BE2C (cell line): ENCODE data around the gene MCM9.
"Not testable (repeated sequence)": the region's sequence is repeated elsewhere in the genome, so short reads cannot be mapped to it uniquely, and the experiment has no call there.

ENCODE experiments used
- DNase-seq: peaks from one replicate; pipeline ENCODE4 v3.0.0-alpha.2; 2020
- H3K27me3 ChIP-seq: fragments of 250-450 bp; sonication (Bioruptor Pico); 2 replicates; pipeline ENCODE4 v1.5.1; 2020; ENCODE audit warnings: mild to moderate bottlenecking
- H3K36me3 ChIP-seq: fragments of 250-450 bp; sonication (Bioruptor Pico); 2 replicates; pipeline ENCODE4 v1.5.1; 2020; ENCODE audit warnings: mild to moderate bottlenecking
- H3K4me1 ChIP-seq: fragments of 250-450 bp; sonication (Bioruptor Pico); 2 replicates; pipeline ENCODE4 v1.5.1; 2020
- H3K4me3 ChIP-seq: 2 replicates; pipeline ENCODE4 v1.5.1; 2011; ENCODE audit warnings: low read depth, low read length
- H3K9me3 ChIP-seq: fragments of 250-450 bp; sonication (Bioruptor Pico); 2 replicates; pipeline ENCODE4 v1.5.1; 2020
- CTCF ChIP-seq: IDR thresholded peaks from 2 replicates; pipeline ENCODE4 v1.5.1; 2012; ENCODE audit warnings: mild to moderate bottlenecking, low read depth, low read length

Gene MCM9

GRCh38 chr6:118872318-118872717 is 62.6 kb downstream of the MCM9 start:
- no peaks in the 10 kb centered on the region for H3K36me3 ChIP-seq
- H3K27me3 ChIP-seq, result no peaks in the 10 kb centered on the region
- DNase-seq, result no peak
- no peaks in the 10 kb centered on the region for H3K4me1 ChIP-seq
- no peak for TF ChIP-seq CTCF
- no peak overlapping the region for H3K4me3 ChIP-seq
- H3K9me3 ChIP-seq, result no peaks in the 10 kb centered on the region

- DNase-seq, result no peak
- Histone ChIP-seq H3K4me3 (no peak overlapping the region), H3K27me3 (no peaks in the 10 kb centered on the region), H3K4me1 (no peaks in the 10 kb centered on the region), H3K36me3 (no peaks in the 10 kb centered on the region), H3K9me3 (no peaks in the 10 kb centered on the region)
- TF ChIP-seq CTCF, result no peak
These were observed 63.6 kb downstream of the MCM9 start for GRCh38 chr6:118871331-118871730.

DNA sequence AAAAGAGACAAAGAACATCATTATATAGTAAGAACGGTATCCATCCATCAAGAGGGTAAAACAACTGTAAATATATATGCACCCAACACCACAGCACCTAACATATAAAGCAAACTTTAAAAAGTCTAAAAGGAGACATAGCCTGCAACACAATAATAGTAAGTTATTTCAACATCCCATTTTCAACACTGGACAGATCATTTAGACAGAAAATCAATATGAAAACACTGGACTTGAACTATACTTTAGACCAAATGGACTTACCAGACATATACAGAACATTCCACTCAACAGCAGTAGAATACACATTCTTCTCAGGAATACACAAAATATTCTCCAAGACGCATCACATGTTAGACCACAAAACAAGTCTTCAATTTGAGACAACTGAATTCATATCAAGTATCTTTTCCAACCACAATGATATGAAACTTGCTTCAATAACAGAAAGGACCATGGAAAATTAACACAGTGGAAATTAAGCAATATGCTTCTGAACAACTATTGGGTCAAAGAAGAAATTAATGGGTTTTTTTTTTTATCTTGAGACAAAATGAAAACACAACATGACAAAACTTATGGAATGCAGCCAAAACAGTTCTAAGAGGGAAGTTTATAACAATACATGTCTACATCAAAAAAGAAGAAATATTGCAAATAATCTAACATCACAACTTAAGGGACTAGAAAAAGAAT is 64.9 kb downstream of the MCM9 start:
- H3K4me1 ChIP-seq, result no peaks in the 10 kb centered on the region
- H3K4me3 ChIP-seq, result no peak overlapping the region
- H3K27me3 ChIP-seq, result no peaks in the 10 kb centered on the region
- no peaks in the 10 kb centered on the region for H3K9me3 ChIP-seq
- H3K36me3 ChIP-seq, result no peaks in the 10 kb centered on the region
- no peak for TF ChIP-seq CTCF
- no peak for DNase-seq

- no peak for TF ChIP-seq CTCF
- H3K4me1 ChIP-seq, result no peaks in the 10 kb centered on the region
- no peaks in the 10 kb centered on the region for H3K27me3 ChIP-seq
- no peak for DNase-seq
- H3K4me3 ChIP-seq, result no peak overlapping the region
- no peaks in the 10 kb centered on the region for H3K9me3 ChIP-seq
- no peaks in the 10 kb centered on the region for H3K36me3 ChIP-seq
These were observed 65.6 kb downstream of the MCM9 start for GRCh38 chr6:118869350-118869749.

GRCh38 chr6:118868901-118869300 is 66.1 kb downstream of the MCM9 start:
- not testable (repeated sequence) for H3K9me3 ChIP-seq, H3K4me1 ChIP-seq, DNase-seq, H3K36me3 ChIP-seq, H3K4me3 ChIP-seq, H3K27me3 ChIP-seq

DNA sequence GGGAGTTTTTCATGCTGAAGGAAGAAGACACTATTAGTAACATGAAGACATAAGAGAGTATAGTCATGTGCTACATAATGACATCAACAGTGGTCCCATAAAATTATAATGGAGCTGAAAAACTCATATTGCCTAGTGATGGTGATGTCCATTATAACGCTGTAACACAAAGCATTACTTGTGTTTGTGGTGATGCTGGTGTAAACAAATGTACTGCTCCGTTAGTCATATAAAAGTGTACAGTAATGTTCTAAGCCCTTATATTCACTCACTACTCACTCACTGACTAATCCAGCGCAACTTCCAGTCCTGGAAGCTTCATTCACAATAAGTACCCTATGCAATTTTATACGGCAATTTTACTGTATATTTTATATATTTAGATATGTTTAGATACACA is 67.8 kb downstream of the MCM9 start:
- Histone ChIP-seq H3K36me3 (no peaks in the 10 kb centered on the region), H3K4me3 (no peak overlapping the region), H3K9me3 (no peaks in the 10 kb centered on the region), H3K27me3 (no peaks in the 10 kb centered on the region), H3K4me1 (no peaks in the 10 kb centered on the region)
- no peak for TF ChIP-seq CTCF
- no peak for DNase-seq

GRCh38 chr6:118865100-118865391 is 69.9 kb downstream of the MCM9 start:
- H3K9me3 ChIP-seq, result no peaks in the 10 kb centered on the region
- no peak overlapping the region for H3K4me3 ChIP-seq
- H3K4me1 ChIP-seq, result no peaks in the 10 kb centered on the region
- TF ChIP-seq CTCF, result no peak
- no peaks in the 10 kb centered on the region for H3K36me3 ChIP-seq
- H3K27me3 ChIP-seq, result no peaks in the 10 kb centered on the region
- DNase-seq, result no peak
